ENCODE measurements around the gene RIPOR2. TPM values are rescaled to one million over a fixed set of nuclear protein-coding genes. Genes with fewer than 3 reads are reported as not detected.
A peak's percentile ranks its signal among the peaks of the same experiment; 100 is the strongest.

The RIPOR2 gene
- total and polyA plus RNA-seq, 2 of the 13 experiments (the other 11 are each of a cell fraction or from before 2014, with no cell fraction given): 0.02 to 0.05 TPM

GRCh38 chr6:24761193-24761835, 174.4 kb downstream of the RIPOR2 start (continued):
- TF ChIP-seq CREB1 (IDR thresholded peaks at IDR 0.05) (no peak), CREB1 (CRISPR knock-in tag; IDR thresholded peaks at IDR 0.05) (no peak), POLR2AphosphoS2 (IDR thresholded peaks at IDR 0.05; ENCODE audit: low read depth, low read length) (no peak), KDM2A (CRISPR knock-in tag; IDR thresholded peaks at IDR 0.05; ENCODE audit: borderline replicate concordance, low read depth) (peak; percentile 26; the same call in 1 of the 2 replicates), FOXC1 (CRISPR knock-in tag; IDR thresholded peaks at IDR 0.05; ENCODE audit: borderline replicate concordance) (no peak), ZNF773 (CRISPR knock-in tag; IDR thresholded peaks at IDR 0.05; ENCODE audit: borderline replicate concordance) (no peak), ZNF841 (CRISPR knock-in tag; IDR thresholded peaks at IDR 0.05; ENCODE audit: borderline replicate concordance) (no peak), ZNF687 (CRISPR knock-in tag; IDR thresholded peaks at IDR 0.05) (peak; percentile 29; the same call in 1 of the 2 replicates), ZNF839 (CRISPR knock-in tag; IDR thresholded peaks at IDR 0.05; ENCODE audit: borderline replicate concordance) (0 out of 2 replicates have a peak, but pooled peaks have one; percentile 59), U2AF2 (IDR thresholded peaks at IDR 0.05; ENCODE audit: low read depth, low read length) (no peak), ZNF317 (CRISPR knock-in tag; IDR thresholded peaks at IDR 0.05) (no peak), SP2 (CRISPR knock-in tag; IDR thresholded peaks at IDR 0.05) (no peak), ZNF747 (CRISPR knock-in tag; IDR thresholded peaks at IDR 0.05; ENCODE audit: borderline replicate concordance) (no peak), ZNF766 (CRISPR knock-in tag; IDR thresholded peaks at IDR 0.05; ENCODE audit: borderline replicate concordance) (no peak), JUN (CRISPR knock-in tag; IDR thresholded peaks at IDR 0.05) (no peak), THAP8 (CRISPR knock-in tag; IDR thresholded peaks at IDR 0.05; ENCODE audit: borderline replicate concordance) (no peak), TAF1 (CRISPR knock-in tag; IDR thresholded peaks at IDR 0.05) (peak; percentile 19; the same call in 1 of the 2 replicates), ZFP36L1 (CRISPR knock-in tag; IDR thresholded peaks at IDR 0.05) (no peak), AGO1 (IDR thresholded peaks at IDR 0.05; ENCODE audit: low read depth, low read length, poor library complexity, severe bottlenecking) (no peak)
- TF ChIP-seq, protein P1, sequence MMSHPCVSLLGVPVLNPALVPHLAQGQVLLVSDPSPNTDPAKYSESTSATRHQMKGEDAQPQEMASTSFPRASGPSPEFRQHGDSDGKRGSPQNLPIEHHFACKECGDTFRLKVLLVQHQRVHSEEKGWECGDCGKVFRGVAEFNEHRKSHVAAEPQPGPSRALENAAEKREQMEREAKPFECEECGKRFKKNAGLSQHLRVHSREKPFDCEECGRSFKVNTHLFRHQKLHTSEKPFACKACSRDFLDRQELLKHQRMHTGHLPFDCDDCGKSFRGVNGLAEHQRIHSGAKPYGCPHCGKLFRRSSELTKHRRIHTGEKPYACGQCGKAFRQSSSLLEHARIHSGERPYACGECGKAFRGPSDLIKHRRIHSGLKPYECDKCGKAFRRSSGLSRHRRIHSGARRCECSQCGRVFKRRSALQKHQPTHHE (CRISPR knock-in tag; IDR thresholded peaks at IDR 0.05; ENCODE audit: borderline replicate concordance): no peak
- TF ChIP-seq, protein P2, sequence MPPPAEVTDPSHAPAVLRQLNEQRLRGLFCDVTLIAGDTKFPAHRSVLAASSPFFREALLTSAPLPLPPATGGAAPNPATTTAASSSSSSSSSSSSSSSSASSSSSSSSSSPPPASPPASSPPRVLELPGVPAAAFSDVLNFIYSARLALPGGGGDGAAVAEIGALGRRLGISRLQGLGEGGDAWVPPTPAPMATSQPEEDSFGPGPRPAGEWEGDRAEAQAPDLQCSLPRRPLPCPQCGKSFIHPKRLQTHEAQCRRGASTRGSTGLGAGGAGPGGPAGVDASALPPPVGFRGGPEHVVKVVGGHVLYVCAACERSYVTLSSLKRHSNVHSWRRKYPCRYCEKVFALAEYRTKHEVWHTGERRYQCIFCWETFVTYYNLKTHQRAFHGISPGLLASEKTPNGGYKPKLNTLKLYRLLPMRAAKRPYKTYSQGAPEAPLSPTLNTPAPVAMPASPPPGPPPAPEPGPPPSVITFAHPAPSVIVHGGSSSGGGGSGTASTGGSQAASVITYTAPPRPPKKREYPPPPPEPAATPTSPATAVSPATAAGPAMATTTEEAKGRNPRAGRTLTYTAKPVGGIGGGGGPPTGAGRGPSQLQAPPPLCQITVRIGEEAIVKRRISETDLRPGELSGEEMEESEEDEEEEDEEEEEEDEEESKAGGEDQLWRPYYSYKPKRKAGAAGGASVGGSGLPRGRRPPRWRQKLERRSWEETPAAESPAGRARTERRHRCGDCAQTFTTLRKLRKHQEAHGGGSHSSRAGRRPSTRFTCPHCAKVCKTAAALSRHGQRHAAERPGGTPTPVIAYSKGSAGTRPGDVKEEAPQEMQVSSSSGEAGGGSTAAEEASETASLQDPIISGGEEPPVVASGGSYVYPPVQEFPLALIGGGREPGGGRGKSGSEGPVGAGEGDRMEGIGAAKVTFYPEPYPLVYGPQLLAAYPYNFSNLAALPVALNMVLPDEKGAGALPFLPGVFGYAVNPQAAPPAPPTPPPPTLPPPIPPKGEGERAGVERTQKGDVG (CRISPR knock-in tag; IDR thresholded peaks at IDR 0.05; ENCODE audit: borderline replicate concordance): 0 out of 2 replicates have a peak, but pooled peaks have one; percentile 46
